Measurements from ENCODE around the gene RAMAC. TPM values are rescaled to one million over a fixed set of nuclear protein-coding genes. Genes with fewer than 3 reads are reported as not detected.
"Not testable (repeated sequence)": the region's sequence is repeated elsewhere in the genome, so short reads cannot be mapped to it uniquely, and the experiment has no call there.

The RAMAC gene
- total RNA-seq = 10.9 TPM

DNA sequence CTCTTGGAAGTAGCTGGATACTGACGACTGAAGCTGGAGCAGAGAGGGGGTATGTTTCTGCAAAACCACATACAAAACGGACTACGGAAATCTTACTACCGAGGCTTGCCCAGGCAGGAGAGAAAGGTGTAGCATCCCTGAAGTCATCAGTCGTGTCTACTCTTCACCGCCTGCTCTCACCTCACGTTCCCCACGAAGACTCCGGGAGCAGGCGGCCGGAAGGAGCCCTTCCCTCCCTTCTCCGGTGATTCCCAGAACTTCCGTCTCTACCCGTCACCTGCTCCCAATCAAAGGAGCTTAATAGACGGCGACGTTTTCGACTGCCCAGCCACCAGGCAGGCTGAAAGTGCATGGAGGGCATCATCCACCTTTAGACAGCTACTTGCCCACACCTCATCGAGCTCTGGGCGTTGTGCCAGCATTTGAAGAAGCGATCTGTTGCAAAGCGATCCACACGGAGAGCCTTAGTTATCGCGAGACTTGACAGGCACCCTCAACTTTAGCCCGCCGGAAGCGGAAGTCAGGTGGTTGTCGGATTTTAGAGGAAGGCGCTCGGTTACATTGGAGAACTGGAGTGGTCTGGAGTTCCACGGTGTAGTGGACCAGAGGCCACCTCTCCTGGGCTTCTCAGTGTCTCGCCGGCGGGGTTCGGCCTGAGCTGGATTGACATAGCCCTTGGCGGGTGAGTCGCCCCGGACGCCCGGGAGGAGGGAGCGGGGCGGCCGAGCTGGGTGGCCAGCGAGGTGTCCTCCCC lies at the start of gene RAMAC:
Gene RAMAC, plus strand, starts transcription at position 523 of the 754 bp plus-strand sequence. CDS start 2,809 bp downstream, outside the sequence.
- ATAC-seq (peak; percentile 99), DNase-seq (ENCODE audit: low spot score) (peak; percentile 94)
- intact Hi-C loops (cut with DNase I) = no loop called here

- no peak for ATAC-seq
Measured at GRCh38 chr15:82936966-82937711, 48.9 kb upstream of the RAMAC start.

GRCh38 chr15:82937712-82938058 lies 48.3 kb upstream of the RAMAC start:
- intact Hi-C loops (cut with DNase I) = no loop called here
- DNase-seq (ENCODE audit: low spot score) = no peak
- no peak for ATAC-seq

More at GRCh38 chr15:82936966-82937711, 48.9 kb upstream of the RAMAC start:
- no peak for DNase-seq (ENCODE audit: low spot score)
- intact Hi-C loops (cut with DNase I) = no loop called here

DNA sequence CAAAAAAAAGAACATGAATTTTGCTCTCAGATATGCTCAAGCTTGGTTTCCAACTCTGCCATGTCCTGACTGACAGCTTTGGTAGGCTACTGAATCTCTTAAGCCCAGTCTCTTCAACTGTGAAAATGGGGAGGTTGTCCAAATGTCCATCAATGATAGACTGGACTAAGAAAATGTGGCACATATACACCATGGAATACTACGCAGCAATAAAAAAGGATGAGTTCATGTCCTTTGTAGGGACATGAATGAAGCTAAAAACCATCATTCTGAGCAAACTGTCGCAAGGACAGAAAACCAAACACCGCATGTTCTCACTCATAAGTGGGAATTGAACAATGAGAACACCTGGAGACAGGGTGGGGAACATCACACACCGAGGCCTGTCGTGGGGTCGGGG lies 46.3 kb upstream of the RAMAC start:
- DNase-seq (ENCODE audit: low spot score); ATAC-seq; intact Hi-C loops (cut with DNase I): not testable (repeated sequence)

- intact Hi-C loops (cut with DNase I) = no loop called here
- no peak for ATAC-seq
- no peak for DNase-seq (ENCODE audit: low spot score)
Measured at GRCh38 chr15:82942691-82943090, 43.3 kb upstream of the RAMAC start.

GRCh38 chr15:82943176-82943575 lies 42.8 kb upstream of the RAMAC start:
- ATAC-seq = no peak
- intact Hi-C loops (cut with DNase I) = no loop called here
- no peak for DNase-seq (ENCODE audit: low spot score)

DNA sequence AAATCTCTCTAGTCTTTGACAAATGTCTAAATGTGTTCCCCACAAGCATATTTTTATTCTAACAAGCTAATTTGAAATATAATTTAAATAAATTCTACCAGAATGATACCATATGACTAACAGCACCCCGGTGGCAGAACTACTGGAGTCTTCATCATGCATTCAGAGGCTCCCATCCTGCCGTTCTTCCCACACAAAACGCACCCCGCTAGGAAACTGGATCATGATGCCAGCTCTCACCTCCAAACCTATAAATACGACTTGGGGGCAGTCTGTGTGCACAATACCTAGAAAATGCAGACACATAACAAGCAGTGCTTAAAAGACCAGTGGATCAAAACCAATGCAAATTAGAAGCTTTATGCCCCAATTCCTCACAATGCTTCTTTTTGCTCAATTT lies 42.0 kb upstream of the RAMAC start:
- DNase-seq (ENCODE audit: low spot score) (no peak), ATAC-seq (no peak)
- intact Hi-C loops (cut with DNase I) = no loop called here

DNA sequence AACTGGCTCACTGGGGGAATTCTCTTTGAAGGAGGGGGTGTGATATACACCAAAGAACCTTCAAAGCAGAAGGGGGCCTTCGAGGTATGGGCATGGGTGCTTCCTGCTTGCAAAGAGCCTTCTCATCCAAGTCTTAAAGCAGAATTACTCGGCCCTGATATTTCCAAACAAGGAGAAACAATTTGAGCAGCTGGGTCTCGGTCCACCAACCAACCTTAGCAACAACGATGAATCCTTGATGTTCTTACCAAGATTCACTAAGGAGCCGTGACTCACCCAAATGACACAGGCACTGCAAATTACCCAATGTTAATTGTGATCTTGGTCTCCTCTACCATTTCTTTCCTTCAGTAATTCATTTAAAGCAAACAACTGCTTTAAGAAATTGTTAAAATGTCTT lies 41.2 kb upstream of the RAMAC start:
- DNase-seq (ENCODE audit: low spot score) (no peak), ATAC-seq (no peak)
- intact Hi-C loops (cut with DNase I) = no loop called here

DNA sequence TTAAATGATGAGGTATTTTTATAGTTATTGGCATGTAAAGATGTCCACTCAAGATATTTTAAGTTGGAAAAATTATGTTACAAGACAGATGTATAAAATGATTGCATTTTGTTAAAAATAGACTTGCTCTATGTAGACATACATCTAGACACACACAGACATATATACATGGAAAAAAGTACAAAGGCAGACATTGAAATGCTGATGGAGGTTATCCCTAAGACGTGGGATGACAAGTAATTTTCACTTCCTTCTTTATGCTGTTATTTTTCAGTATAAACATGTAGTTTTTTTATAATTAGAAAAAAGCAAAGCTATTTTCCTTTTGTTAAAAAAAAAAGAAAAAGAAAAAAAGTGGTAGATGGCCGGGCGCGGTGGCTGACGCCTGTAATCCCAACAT lies 40.7 kb upstream of the RAMAC start:
- DNase-seq (ENCODE audit: low spot score) = no peak
- no peak for ATAC-seq
- intact Hi-C loops (cut with DNase I) = no loop called here

DNA sequence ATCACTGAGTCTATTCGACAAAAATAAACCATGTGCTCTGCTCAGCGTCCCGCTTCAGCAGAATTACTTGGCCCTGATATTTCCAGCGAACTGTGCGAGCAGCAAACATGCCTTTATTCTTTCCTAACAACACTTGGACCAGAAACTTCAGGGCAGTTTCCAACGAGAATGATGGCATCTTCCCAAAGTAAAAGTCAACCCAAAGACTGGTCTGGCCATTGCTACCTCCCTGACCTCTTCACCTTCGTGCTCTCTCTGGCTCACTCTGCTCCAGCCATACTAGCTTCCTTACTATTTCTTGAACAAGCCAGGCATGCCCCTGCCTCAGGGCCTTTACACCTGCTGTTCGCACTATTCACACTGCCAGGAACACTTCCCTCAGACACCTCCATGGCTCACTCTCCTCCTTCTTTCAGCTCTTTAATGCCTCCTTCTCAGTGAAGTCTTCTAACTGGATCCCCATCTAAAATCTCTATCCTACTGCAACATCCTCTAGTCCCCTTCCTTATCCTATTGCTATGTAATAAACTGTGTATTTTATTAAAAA lies 39.8 kb upstream of the RAMAC start:
- no peak for DNase-seq (ENCODE audit: low spot score)
- intact Hi-C loops (cut with DNase I) = no loop called here
- ATAC-seq = no peak

DNA sequence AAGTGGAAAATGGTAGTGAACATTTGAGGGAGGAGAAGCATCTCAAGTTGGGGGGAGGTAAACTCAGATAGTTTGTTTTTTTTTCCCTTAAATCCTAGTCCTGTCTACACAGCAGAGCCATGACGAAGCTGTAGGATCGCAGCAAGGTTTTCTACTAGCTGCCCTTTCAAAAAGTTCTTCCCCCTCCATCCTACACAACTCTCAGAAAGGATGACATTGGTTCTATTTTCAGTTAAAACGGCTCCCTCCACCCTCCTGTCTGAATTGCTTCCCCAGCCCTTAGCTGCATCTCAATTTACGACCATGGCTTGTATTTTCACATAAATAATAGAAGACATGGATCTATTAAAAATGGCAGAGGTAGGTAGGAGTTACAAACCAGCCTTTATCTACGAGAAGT lies 35.7 kb upstream of the RAMAC start:
- intact Hi-C loops (cut with DNase I) = no loop called here
- DNase-seq (ENCODE audit: low spot score) = no peak
- no peak for ATAC-seq

- peak; percentile 33 for ATAC-seq
- intact Hi-C loops (cut with DNase I) = no loop called here
Measured at GRCh38 chr15:82950746-82951370, 35.2 kb upstream of the RAMAC start.

DNA sequence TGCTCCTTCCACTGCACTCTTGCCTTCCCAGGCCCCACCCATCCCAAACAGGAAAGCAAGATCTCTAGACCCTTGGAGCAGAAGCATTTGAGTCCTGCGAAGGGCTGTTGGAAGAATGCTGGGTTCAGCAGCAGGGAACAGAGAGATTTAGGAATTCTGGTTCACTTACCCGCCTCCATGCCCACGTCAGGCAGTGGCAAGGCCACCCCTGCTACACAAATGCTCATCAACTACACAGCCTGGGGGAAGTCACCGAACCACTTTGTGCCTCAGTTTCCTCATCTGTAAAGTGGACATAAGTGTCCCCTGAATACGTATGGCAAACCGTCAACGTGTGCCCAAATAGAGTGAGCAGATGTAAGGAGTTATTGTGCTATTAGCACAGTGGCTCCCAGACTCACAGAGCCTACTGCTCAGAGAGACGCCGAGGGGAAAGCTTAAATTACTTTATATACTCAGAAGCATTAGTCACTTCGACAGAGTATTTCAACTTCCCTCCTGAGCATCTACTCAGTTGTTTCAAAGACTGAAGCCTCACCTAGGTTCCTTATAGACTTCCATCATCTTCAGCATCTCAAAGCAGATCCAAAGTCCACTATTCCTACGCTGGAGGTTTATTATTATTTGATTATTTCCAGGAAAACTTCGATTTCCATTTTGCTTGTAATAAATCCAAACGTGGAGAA lies 34.4 kb upstream of the RAMAC start:
- ATAC-seq (peak; percentile 29), DNase-seq (ENCODE audit: low spot score) (no peak)
- intact Hi-C loops (cut with DNase I) = no loop called here

More at GRCh38 chr15:82950746-82951370, 35.2 kb upstream of the RAMAC start:
- no peak for DNase-seq (ENCODE audit: low spot score)

DNA sequence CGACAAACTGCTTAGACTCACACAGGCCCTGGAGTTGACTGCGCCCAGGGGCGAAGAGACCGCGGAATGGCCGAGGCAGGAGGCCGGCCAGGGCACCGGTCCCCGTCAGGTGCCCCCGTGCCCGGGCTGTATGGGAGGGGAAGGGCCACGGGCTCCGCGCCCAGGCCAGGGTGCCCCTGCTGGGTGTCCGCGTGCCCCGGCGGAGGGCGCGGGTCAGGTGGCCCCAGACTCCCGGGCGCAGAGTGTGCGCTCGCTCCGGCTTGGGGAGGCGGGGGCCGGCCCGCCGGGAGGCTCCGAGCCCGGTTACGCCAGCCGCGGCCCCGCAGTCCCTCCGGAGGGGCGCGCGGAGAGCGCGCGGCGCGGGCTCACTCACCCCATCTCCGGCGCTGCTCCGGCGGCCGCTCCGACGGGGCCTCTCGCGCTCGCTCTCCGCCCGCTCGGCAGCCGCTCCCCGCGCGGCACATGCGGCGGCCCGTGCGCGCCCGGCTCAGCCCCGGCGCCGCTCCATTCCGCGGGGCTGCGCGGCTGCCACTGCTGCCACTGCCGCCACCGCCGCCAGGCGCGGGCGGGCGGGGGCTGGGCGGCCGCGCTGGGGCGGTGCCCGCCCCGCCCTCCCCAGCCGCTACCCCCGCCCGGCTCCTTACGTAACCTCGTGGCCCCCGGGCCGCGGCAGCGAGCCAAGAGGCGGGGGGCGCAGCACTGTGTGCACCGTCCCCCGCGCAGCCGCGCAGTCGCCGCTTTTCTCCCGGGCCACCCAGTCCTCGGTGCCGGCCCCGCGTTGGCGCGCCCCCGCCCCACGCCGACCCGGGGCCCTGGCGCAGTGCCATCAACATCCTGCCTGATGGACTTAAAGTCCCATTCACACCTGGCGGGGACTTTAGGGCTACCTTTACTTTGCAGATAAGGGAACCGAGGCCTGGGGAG lies 33.6 kb upstream of the RAMAC start, which contains the start of gene HOMER2:
Gene HOMER2, minus strand, starts transcription at position 563 of the 924 bp plus-strand sequence. Its CDS starts 185 bp downstream, at position 378.
- intact Hi-C loops (cut with DNase I) = no loop called here
- peak; percentile 63 for DNase-seq (ENCODE audit: low spot score)

DNA sequence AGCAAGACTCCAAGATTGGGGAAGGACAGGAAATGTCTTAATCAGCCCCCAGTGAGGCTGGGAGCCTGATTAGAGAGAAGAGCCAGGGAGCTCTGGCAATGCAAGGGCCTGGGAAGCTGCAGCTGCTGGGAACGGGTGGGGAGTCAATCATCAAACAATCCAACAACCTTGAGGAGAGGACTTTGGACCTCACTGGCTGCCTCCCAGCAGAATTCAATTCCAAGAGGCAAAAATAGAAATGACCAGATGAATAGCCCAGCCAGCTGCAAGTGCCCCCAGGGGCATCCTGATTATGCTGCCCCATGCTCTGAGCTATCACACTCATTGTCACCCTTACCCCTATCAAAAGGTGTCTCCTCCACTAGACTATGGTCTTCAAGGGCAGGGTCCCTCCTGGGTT lies 27.4 kb upstream of the RAMAC start:
- no peak for ATAC-seq
- intact Hi-C loops (cut with DNase I) = no loop called here

More for the DNA sequence above, 33.6 kb upstream of the RAMAC start, which contains the start of gene HOMER2:
- peak; percentile 54 for ATAC-seq

GRCh38 chr15:82959423-82959822 lies 26.6 kb upstream of the RAMAC start:
- ATAC-seq (no peak), DNase-seq (ENCODE audit: low spot score) (no peak)
- intact Hi-C loops (cut with DNase I) = no loop called here

More for the DNA sequence above, 27.4 kb upstream of the RAMAC start:
- no peak for DNase-seq (ENCODE audit: low spot score)

- ATAC-seq (no peak), DNase-seq (ENCODE audit: low spot score) (no peak)
- intact Hi-C loops (cut with DNase I) = no loop called here
Measured at GRCh38 chr15:82960766-82961165, 25.2 kb upstream of the RAMAC start.
